Erythroblast (primary cell): ENCODE data around the gene KLHL3.

Experiments
- GATA1 ChIP-seq: IDR thresholded peaks from 2 replicates; pipeline ENCODE4 v1.6.1; 2011; ENCODE audit warnings: low read depth, mild to moderate bottlenecking, control low read depth, low read length, moderate library complexity
- POLR2A ChIP-seq: IDR thresholded peaks from 2 replicates; pipeline ENCODE4 v1.6.1; 2011; ENCODE audit warnings: mild to moderate bottlenecking, low read length

- TF ChIP-seq POLR2A (no peak), GATA1 (no peak)
These were observed 21.4 kb downstream of the KLHL3 start for GRCh38 chr5:137714494-137714893.
